Mucosa of gallbladder (tissue), 1 donor: ENCODE measurements around the gene SUPT3H. TPM values are rescaled to one million over a fixed set of nuclear protein-coding genes. Genes with fewer than 3 reads are reported as not detected.
"Not testable (repeated sequence)": the region's sequence is repeated elsewhere in the genome, so short reads cannot be mapped to it uniquely, and the experiment has no call there.

Experiments
- DNase-seq: peaks from one replicate; pipeline ENCODE4 v3.0.0-alpha.2; 2020; ENCODE audit warnings: low spot score
- total RNA-seq: library from RNA; stranded (reverse); gene quantifications from one replicate; pipeline ENCODE4 v1.2.1, GENCODE V29; 2021
- donor health status: DM: no; HTN: no; CAD: no.

Gene SUPT3H
- total RNA-seq, 1 donor from 2014 or later = 5.1 TPM

- not testable (repeated sequence) for DNase-seq
Observed at GRCh38 chr6:44900358-44900757, 477.4 kb downstream of the SUPT3H start.

GRCh38 chr6:44898296-44898930 lies 479.3 kb downstream of the SUPT3H start:
- DNase-seq = no peak

GRCh38 chr6:44897316-44897715 lies 480.4 kb downstream of the SUPT3H start:
- DNase-seq = no peak

- no peak for DNase-seq
Observed at GRCh38 chr6:44896701-44897100, 481.0 kb downstream of the SUPT3H start.

- DNase-seq = no peak
Observed at GRCh38 chr6:44892579-44892978, 485.2 kb downstream of the SUPT3H start.

- DNase-seq = not testable (repeated sequence)
Observed at GRCh38 chr6:44879071-44879470, 498.7 kb downstream of the SUPT3H start.

- DNase-seq = not testable (repeated sequence)
Observed at GRCh38 chr6:44876638-44877037, 501.1 kb downstream of the SUPT3H start.

GRCh38 chr6:44869321-44869897 lies 508.3 kb downstream of the SUPT3H start:
- no peak for DNase-seq

- DNase-seq = no peak
Observed at GRCh38 chr6:44868910-44869309, 508.8 kb downstream of the SUPT3H start.

GRCh38 chr6:44868335-44868668 lies 509.4 kb downstream of the SUPT3H start:
- DNase-seq = no peak

GRCh38 chr6:44867571-44868334 lies 510.0 kb downstream of the SUPT3H start:
- DNase-seq = no peak

- DNase-seq = not testable (repeated sequence)
Observed at GRCh38 chr6:44865184-44865583, 512.5 kb downstream of the SUPT3H start.

- DNase-seq = no peak
Observed at GRCh38 chr6:44859901-44860410, 517.8 kb downstream of the SUPT3H start.

GRCh38 chr6:44858998-44859397 lies 518.7 kb downstream of the SUPT3H start:
- no peak for DNase-seq

GRCh38 chr6:44856479-44856878 lies 521.3 kb downstream of the SUPT3H start:
- DNase-seq = no peak

GRCh38 chr6:44855562-44856411 lies 521.9 kb downstream of the SUPT3H start:
- DNase-seq = no peak

GRCh38 chr6:44854712-44855443 lies 522.9 kb downstream of the SUPT3H start:
- no peak for DNase-seq

- no peak for DNase-seq
Observed at GRCh38 chr6:44851176-44851575, 526.6 kb downstream of the SUPT3H start.

- no peak for DNase-seq
Observed at GRCh38 chr6:44850312-44850711, 527.4 kb downstream of the SUPT3H start.

GRCh38 chr6:44849806-44850205 lies 527.9 kb downstream of the SUPT3H start:
- DNase-seq = no peak

- DNase-seq = no peak
Observed at GRCh38 chr6:44843734-44844133, 534.0 kb downstream of the SUPT3H start.
